H1 (cell line): Measurements from ENCODE around the gene BLCAP. TPM values are rescaled to one million over a fixed set of nuclear protein-coding genes. Genes with fewer than 3 reads are reported as not detected.
"Not testable (repeated sequence)": the region's sequence is repeated elsewhere in the genome, so short reads cannot be mapped to it uniquely, and the experiment has no call there.

Experiments
- CTCF ChIA-PET: fragments of 300-600 bp; sonication (Branson Sonifier 250); formaldehyde crosslinking; loops from one replicate; lab custom pipeline; 2021; ENCODE audit not compliant: partially characterized antibody; lab: Charles Lee
- POLR2A ChIA-PET: fragments of 300-600 bp; sonication (Branson Sonifier 250); formaldehyde crosslinking; loops from one replicate; lab custom pipeline; 2021; ENCODE audit warnings: inconsistent platforms; ENCODE audit not compliant: partially characterized antibody; lab: Charles Lee
- DNase-seq, 2 experiments: peaks; one replicate each; pipeline versions ENCODE4 v3.0.0 to v3.0.0-alpha.2; 2010 to 2022; ENCODE audit warnings: low spot score in 2 of 2, low read depth in 1 of 2, mixed read lengths in 1 of 2
- FAIRE-seq: peaks from 2 replicates; lab custom pipeline; 2011; peaks lifted over from hg19 to GRCh38; lab: Jason Lieb, UNC
- H2AFZ ChIP-seq: 2 replicates; pipeline ENCODE4 v1.8.1; 2012; ENCODE audit warnings: low read length, inconsistent platforms
- H2AK5ac ChIP-seq: 2 replicates; pipeline ENCODE4 v1.6.1; 2013; ENCODE audit warnings: low read depth, low read length
- H2BK120ac ChIP-seq: replicated peaks from 2 replicates; pipeline ENCODE3; 2013; ENCODE audit warnings: low read depth, low read length, inconsistent platforms
- H2BK12ac ChIP-seq: 2 replicates; pipeline ENCODE4 v1.6.1; 2013; ENCODE audit warnings: low read depth, low read length
- H2BK15ac ChIP-seq: 2 replicates; pipeline ENCODE4 v1.6.1; 2013; ENCODE audit warnings: low read length
- H2BK20ac ChIP-seq: 2 replicates; pipeline ENCODE4 v1.6.1; 2013; ENCODE audit warnings: low read length
- H2BK5ac ChIP-seq: 2 replicates; pipeline ENCODE4 v1.6.1; 2013; ENCODE audit warnings: low read depth, low read length
- H3K14ac ChIP-seq: 2 replicates; pipeline ENCODE4 v1.6.1; 2013; ENCODE audit warnings: inconsistent platforms; ENCODE audit not compliant: insufficient read length
- H3K18ac ChIP-seq: 2 replicates; pipeline ENCODE4 v1.6.1; 2013; ENCODE audit warnings: low read length; ENCODE audit errors: extremely low read depth
- H3K23ac ChIP-seq: 2 replicates; pipeline ENCODE4 v1.6.1; 2013; ENCODE audit warnings: inconsistent platforms; ENCODE audit not compliant: insufficient read length
- H3K23me2 ChIP-seq: 2 replicates; pipeline ENCODE4 v1.6.1; 2013; ENCODE audit warnings: low read depth, low read length
- H3K27ac ChIP-seq: 2 replicates; pipeline ENCODE4 v1.6.1; 2011; ENCODE audit warnings: low read depth, low read length, inconsistent platforms
- H3K27me3 ChIP-seq, 4 experiments: replicated peaks in 1 of 4; 1 replicate in 1 of 4; 2 replicates in 3 of 4; pipeline versions ENCODE4 v1.6.1 to v1.8.1; 2011 to 2013; ENCODE audit warnings: low read length in 3 of 4, mild to moderate bottlenecking in 3 of 4, inconsistent platforms in 2 of 4, mixed read lengths in 2 of 4, moderate library complexity in 1 of 4; ENCODE audit not compliant: control insufficient read depth in 3 of 4, insufficient read depth in 3 of 4; ENCODE audit errors: extremely low read depth in 1 of 4
- H3K36me3 ChIP-seq, 4 experiments: 2 replicates each; pipeline versions ENCODE4 v1.6.1 to v1.8.1; 2011 to 2013; ENCODE audit warnings: mild to moderate bottlenecking in 4 of 4, low read length in 3 of 4, moderate library complexity in 2 of 4, control low read depth in 1 of 4, inconsistent platforms in 1 of 4; ENCODE audit not compliant: insufficient read depth in 4 of 4, control insufficient read depth in 2 of 4
- H3K4ac ChIP-seq: replicated peaks from 2 replicates; pipeline ENCODE3; 2013; ENCODE audit warnings: low read length, low read depth, mixed read lengths, inconsistent platforms; ENCODE audit not compliant: insufficient read length
- H3K4me1 ChIP-seq, 4 experiments: replicated peaks in 1 of 4; 1 replicate in 1 of 4; 2 replicates in 3 of 4; pipeline versions ENCODE4 v1.6.1 to v1.8.1; 2011 to 2013; ENCODE audit warnings: low read length in 3 of 4, inconsistent platforms in 2 of 4, mixed read lengths in 1 of 4; ENCODE audit not compliant: insufficient read depth in 4 of 4, control insufficient read depth in 3 of 4
- H3K4me2 ChIP-seq, 2 experiments: 2 replicates each; pipeline versions ENCODE4 v1.6.1 to v1.8.1; 2011 to 2013; ENCODE audit warnings: low read depth in 2 of 2, low read length in 2 of 2, control low read depth in 1 of 2, inconsistent platforms in 1 of 2, mild to moderate bottlenecking in 1 of 2; ENCODE audit not compliant: insufficient read depth in 1 of 2
- H3K4me3 ChIP-seq, 4 experiments: fragments of 200-600, 300-600 bp in 1 of 4; sonication (generic), shearing (Covaris generic), sonication (Bioruptor Twin) in 1 of 4; 2 replicates each; pipeline versions ENCODE4 v1.5.1 to v1.8.1; 2011 to 2016; ENCODE audit warnings: low read length in 4 of 4, low read depth in 3 of 4, control low read depth in 2 of 4, inconsistent platforms in 2 of 4, mild to moderate bottlenecking in 2 of 4, mixed read lengths in 1 of 4, moderate library complexity in 1 of 4; ENCODE audit not compliant: insufficient read depth in 2 of 4; ENCODE audit errors: extremely low read depth in 1 of 4
- H3K56ac ChIP-seq: replicated peaks from 2 replicates; pipeline ENCODE3; 2013; ENCODE audit warnings: low read depth, mild to moderate bottlenecking, mixed read lengths, low read length, inconsistent platforms; ENCODE audit not compliant: insufficient read length
- H3K79me1 ChIP-seq: 2 replicates; pipeline ENCODE4 v1.6.1; 2013; ENCODE audit warnings: low read depth, low read length, control low read depth
- H3K79me2 ChIP-seq, 2 experiments: 2 replicates each; pipeline versions ENCODE4 v1.6.1 to v1.8.1; 2012 to 2013; ENCODE audit warnings: low read length in 2 of 2, mild to moderate bottlenecking in 2 of 2, inconsistent platforms in 1 of 2; ENCODE audit not compliant: insufficient read depth in 2 of 2, control insufficient read depth in 1 of 2
- H3K9ac ChIP-seq, 4 experiments: replicated peaks in 1 of 4; 1 replicate in 1 of 4; 2 replicates in 3 of 4; pipeline versions ENCODE4 v1.6.1 to v1.8.1; 2011 to 2013; ENCODE audit warnings: low read depth in 3 of 4, low read length in 3 of 4, control low read depth in 2 of 4, mild to moderate bottlenecking in 2 of 4, moderate library complexity in 2 of 4, inconsistent platforms in 1 of 4; ENCODE audit errors: extremely low read depth in 1 of 4
- H3K9me3 ChIP-seq, 2 experiments: 2 replicates each; pipeline versions ENCODE4 v1.6.1 to v1.8.1; 2012 to 2013; ENCODE audit warnings: mild to moderate bottlenecking in 2 of 2, moderate library complexity in 2 of 2, control low read depth in 1 of 2, inconsistent platforms in 1 of 2, low read depth in 1 of 2, low read length in 1 of 2, mixed read lengths in 1 of 2; ENCODE audit not compliant: insufficient read depth in 2 of 2
- H4K20me1 ChIP-seq, 2 experiments: replicated peaks in 1 of 2; 2 replicates each; pipeline versions ENCODE3 to v1.8.1; 2011 to 2013; ENCODE audit warnings: inconsistent platforms in 2 of 2, low read length in 2 of 2, mild to moderate bottlenecking in 1 of 2; ENCODE audit not compliant: insufficient read depth in 2 of 2, control insufficient read depth in 1 of 2
- H4K5ac ChIP-seq: 2 replicates; pipeline ENCODE4 v1.6.1; 2013; ENCODE audit warnings: low read length, low read depth, mixed read lengths, inconsistent platforms; ENCODE audit not compliant: insufficient read length
- H4K8ac ChIP-seq: 2 replicates; pipeline ENCODE4 v1.8.0; 2013; ENCODE audit warnings: mild to moderate bottlenecking, moderate library complexity, low read length, inconsistent platforms; ENCODE audit not compliant: insufficient read depth; ENCODE audit errors: extremely low read depth
- H4K91ac ChIP-seq: replicated peaks from 2 replicates; pipeline ENCODE3; 2013; ENCODE audit warnings: low read length, mixed read lengths, inconsistent platforms; ENCODE audit not compliant: insufficient read length
- PHF8 ChIP-seq: fragments of 200-600 bp; sonication (generic); conservative IDR thresholded peaks from 2 replicates; pipeline ENCODE4 v1.7.1; 2012; ENCODE audit warnings: low read depth, mild to moderate bottlenecking, inconsistent platforms, low read length, moderate library complexity
- SIN3A ChIP-seq, 2 experiments: IDR thresholded peaks in 1 of 2; conservative IDR thresholded peaks in 1 of 2; 2 replicates each; pipeline ENCODE4 v1.6.1; 2011 to 2012; ENCODE audit warnings: low read length in 2 of 2, improper control_type of control experiment in 1 of 2, low read depth in 1 of 2, mild to moderate bottlenecking in 1 of 2
- SP2 ChIP-seq: IDR thresholded peaks from 2 replicates; pipeline ENCODE4 v1.6.1; 2012; ENCODE audit warnings: mild to moderate bottlenecking, low read length, inconsistent platforms
- WGBS, 2 experiments: shearing (Covaris generic) in 1 of 2; methylation state at CpG; one replicate each; pipeline versions ENCODE4 v1.1.6 to v1.1.7; 2013 to 2015; ENCODE audit warnings: low lambda C conversion rate in 2 of 2, mixed read lengths in 2 of 2, inconsistent platforms in 1 of 2, low coverage in 1 of 2, missing lambda C conversion rate in 1 of 2; ENCODE audit not compliant: insufficient replicate concordance in 2 of 2, insufficient coverage in 1 of 2, insufficient read length in 1 of 2; ENCODE audit errors: extremely low coverage in 1 of 2, missing lambda C conversion rate in 1 of 2; 5-methylcytosine and 5-hydroxymethylcytosine counted together
- polyA plus RNA-seq, 7 experiments: library from polyadenylated mRNA; depleted of rRNA in 3 of 7; stranded (reverse) in 5 of 7; unstranded in 2 of 7; fragments of >200 nt in 5 of 7; fragments of 200-250 nt in 2 of 7; gene quantifications; 1 replicate in 5 of 7; 2 replicates in 1 of 7; 4 replicates in 1 of 7; pipeline versions ENCODE4 v1.2.1 to v1.2.3, GENCODE V29; 2011 to 2013; ENCODE audit warnings: missing spikeins in 2 of 7, mixed read lengths in 2 of 7
- total RNA-seq: library from RNA; stranded (reverse); fragmentation: NEBNext Ultra II Directional; extraction: Animal tissue kit (Norgen Biotek cat#: 25700); gene quantifications from 2 replicates; pipeline ENCODE4 v1.2.1, GENCODE V29; 2021

Gene BLCAP
- total and polyA plus RNA-seq, 2 of the 8 experiments (the other 6 are each of a cell fraction or from before 2014, with no cell fraction given): 60.3 to 72.2 TPM

DNA sequence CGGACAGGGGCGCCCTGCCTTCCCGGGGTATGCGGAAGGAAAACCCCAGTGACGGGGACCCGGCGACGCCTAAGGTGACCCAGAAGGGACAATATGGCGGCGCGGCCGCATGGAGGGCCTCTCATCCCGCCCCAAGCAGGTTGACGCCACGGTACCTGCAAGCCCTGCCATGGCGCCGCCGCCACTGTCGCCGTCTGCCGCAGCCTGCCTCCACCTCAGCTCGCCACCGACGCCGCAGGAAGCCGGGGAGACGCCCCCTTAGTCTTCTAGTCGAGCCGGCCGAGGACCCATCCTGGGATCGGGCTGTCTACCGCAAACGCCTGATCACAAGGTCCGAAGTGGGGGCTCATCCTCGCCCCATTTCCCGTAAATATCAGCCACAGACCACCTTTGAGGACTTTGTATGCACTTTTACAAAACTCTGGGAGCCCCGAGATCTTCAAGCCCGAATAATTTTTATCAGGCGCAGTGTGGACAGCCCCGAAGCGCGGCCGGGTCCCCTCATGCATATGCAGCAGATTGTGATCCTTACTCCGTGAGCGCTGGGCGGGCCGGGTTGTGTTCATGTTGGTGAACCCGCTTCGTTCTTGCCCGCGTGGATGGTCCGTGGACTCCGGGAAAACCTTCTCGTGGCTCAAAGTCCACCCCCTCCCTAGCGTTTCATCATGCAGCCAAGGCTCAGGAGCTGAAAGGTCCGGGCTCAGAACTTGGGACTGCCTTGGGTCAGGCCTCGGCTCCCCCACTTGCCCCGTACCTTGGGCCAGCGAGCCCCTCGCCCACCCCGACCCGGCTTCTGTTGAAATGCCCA lies at the start of gene BLCAP (continued):
- TF ChIP-seq SIN3A (conservative IDR thresholded peaks at IDR 0.05 in 1 of 2, IDR thresholded peaks at IDR 0.05 in 1 of 2; ENCODE audit: low read depth in 1 of 2, low read length in 2 of 2): peak; percentile 80 to 93; a peak in 1 of 4 replicates
- no peak for TF ChIP-seq SP2
- TF ChIP-seq PHF8: peak; percentile 83

DNA sequence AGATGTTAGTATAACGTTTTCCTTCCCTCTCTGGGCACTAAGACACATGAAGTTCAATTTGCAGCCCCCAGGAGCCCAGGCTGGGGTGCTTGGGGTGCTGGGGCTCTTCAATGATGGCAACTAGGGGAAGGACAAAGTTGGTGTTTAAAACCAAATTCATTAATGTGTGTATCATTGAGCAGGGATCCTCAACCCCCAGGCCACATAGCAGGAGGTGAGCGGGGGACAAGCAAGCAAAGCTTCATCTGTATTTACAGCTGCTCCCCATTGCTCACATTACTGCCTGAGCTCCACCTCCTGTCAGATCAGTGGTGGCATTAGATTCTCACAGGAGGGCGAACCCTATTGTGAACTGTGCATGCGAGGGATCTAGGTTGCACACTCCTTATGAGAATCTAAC lies 49.8 kb upstream of the BLCAP start:
- DNase-seq, H2AFZ ChIP-seq, POLR2A ChIA-PET, H3K4me1 ChIP-seq, H4K8ac ChIP-seq, H2BK5ac ChIP-seq, H3K4me3 ChIP-seq, H3K9ac ChIP-seq, H2BK15ac ChIP-seq, H3K27me3 ChIP-seq, H3K56ac ChIP-seq, H3K23me2 ChIP-seq, H2BK20ac ChIP-seq, H4K20me1 ChIP-seq, H3K4me2 ChIP-seq, H3K4ac ChIP-seq, H3K9me3 ChIP-seq, H4K5ac ChIP-seq, H2BK12ac ChIP-seq, H3K79me2 ChIP-seq, H3K36me3 ChIP-seq, H4K91ac ChIP-seq, H3K23ac ChIP-seq, H3K27ac ChIP-seq, H2AK5ac ChIP-seq, H3K18ac ChIP-seq, H2BK120ac ChIP-seq, H3K14ac ChIP-seq, H3K79me1 ChIP-seq, FAIRE-seq: not testable (repeated sequence)
- CTCF ChIA-PET: interaction anchor here (0.6 to 1.1 kb wide), 2 partner anchors 14 to 681 kb away, joined by 3 read pairs; no protein-coding TSS in a partner anchor
- WGBS, 2 experiments: 91% methylated on average over 4 of the region's 4 CpGs; no CpG with 5 or more reads in 1 of the 2 experiments
